DOHH2 (cell line): ENCODE data around the gene MED31.
A peak's percentile ranks its signal among the peaks of the same experiment; 100 is the strongest.

Experiments
- H3F3A ChIP-seq: fragments of 200-600 bp; sonication (generic), shearing (Covaris generic); 2 replicates; pipeline ENCODE4 v1.6.0; 2016; ENCODE audit warnings: antibody characterized with exemption, mild to moderate bottlenecking; ENCODE audit not compliant: control insufficient read depth, insufficient read depth
- H3K27ac ChIP-seq: fragments of 200-600 bp; sonication (generic); 2 replicates; pipeline ENCODE4 v1.5.1; 2014; ENCODE audit warnings: low read depth, mild to moderate bottlenecking, low read length, moderate library complexity
- H3K27me3 ChIP-seq: fragments of 200-600 bp; sonication (generic); 2 replicates; pipeline ENCODE4 v1.6.1; 2014; ENCODE audit warnings: mild to moderate bottlenecking, low read length, mixed read lengths; ENCODE audit not compliant: control insufficient read depth
- H3K36me3 ChIP-seq: fragments of 200-600 bp; sonication (generic); 2 replicates; pipeline ENCODE4 v1.6.1; 2014; ENCODE audit warnings: mild to moderate bottlenecking, low read length, moderate library complexity, mixed read lengths; ENCODE audit not compliant: control insufficient read depth
- H3K4me1 ChIP-seq: fragments of 200-600 bp; sonication (generic); 2 replicates; pipeline ENCODE4 v1.6.1; 2014; ENCODE audit warnings: mild to moderate bottlenecking, low read length, mixed read lengths; ENCODE audit not compliant: control insufficient read depth
- H3K4me2 ChIP-seq: fragments of 200-600 bp; sonication (generic); 2 replicates; pipeline ENCODE4 v1.6.0; 2014; ENCODE audit warnings: mild to moderate bottlenecking, low read length, moderate library complexity
- H3K4me3 ChIP-seq: fragments of 200-600 bp; sonication (generic); 2 replicates; pipeline ENCODE4 v1.5.1; 2014; ENCODE audit warnings: mild to moderate bottlenecking, low read length, mixed read lengths
- H3K79me2 ChIP-seq: fragments of 200-600 bp; sonication (generic); 2 replicates; pipeline ENCODE4 v1.6.1; 2014; ENCODE audit warnings: mild to moderate bottlenecking, low read length, mixed read lengths; ENCODE audit not compliant: control insufficient read depth
- H3K9me2 ChIP-seq: fragments of 200-600 bp; sonication (generic); replicated peaks from 2 replicates; pipeline ENCODE4 v1.6.1; 2014; ENCODE audit warnings: mild to moderate bottlenecking, low read length, mixed read lengths; ENCODE audit not compliant: control insufficient read depth
- H3K9me3 ChIP-seq: fragments of 200-600 bp; sonication (generic); 2 replicates; pipeline ENCODE4 v1.6.1; 2014; ENCODE audit warnings: antibody characterized with exemption, low read length, mixed read lengths; ENCODE audit not compliant: control insufficient read depth, insufficient read depth
- H4K20me1 ChIP-seq: fragments of 200-600 bp; sonication (generic); 2 replicates; pipeline ENCODE4 v1.6.0; 2014; ENCODE audit warnings: low read depth, mild to moderate bottlenecking, antibody characterized with exemption, low read length, moderate library complexity; ENCODE audit not compliant: control insufficient read depth, insufficient read depth
- EZH2phosphoT487 ChIP-seq: fragments of 200-600 bp; sonication (generic); IDR thresholded peaks from 2 replicates; pipeline ENCODE4 v1.6.1; 2017; ENCODE audit warnings: borderline replicate concordance, mild to moderate bottlenecking, antibody characterized with exemption, low read length, moderate library complexity, mixed read lengths
- TF ChIP-seq, protein P1 (sequence below): fragments of 200-600 bp; sonication (generic); IDR thresholded peaks from one replicate; pipeline ENCODE4 v1.5.1; 2014; ENCODE audit warnings: antibody characterized with exemption, mild to moderate bottlenecking, low read depth, low read length; ENCODE audit not compliant: poor library complexity, severe bottlenecking

Gene MED31

DNA sequence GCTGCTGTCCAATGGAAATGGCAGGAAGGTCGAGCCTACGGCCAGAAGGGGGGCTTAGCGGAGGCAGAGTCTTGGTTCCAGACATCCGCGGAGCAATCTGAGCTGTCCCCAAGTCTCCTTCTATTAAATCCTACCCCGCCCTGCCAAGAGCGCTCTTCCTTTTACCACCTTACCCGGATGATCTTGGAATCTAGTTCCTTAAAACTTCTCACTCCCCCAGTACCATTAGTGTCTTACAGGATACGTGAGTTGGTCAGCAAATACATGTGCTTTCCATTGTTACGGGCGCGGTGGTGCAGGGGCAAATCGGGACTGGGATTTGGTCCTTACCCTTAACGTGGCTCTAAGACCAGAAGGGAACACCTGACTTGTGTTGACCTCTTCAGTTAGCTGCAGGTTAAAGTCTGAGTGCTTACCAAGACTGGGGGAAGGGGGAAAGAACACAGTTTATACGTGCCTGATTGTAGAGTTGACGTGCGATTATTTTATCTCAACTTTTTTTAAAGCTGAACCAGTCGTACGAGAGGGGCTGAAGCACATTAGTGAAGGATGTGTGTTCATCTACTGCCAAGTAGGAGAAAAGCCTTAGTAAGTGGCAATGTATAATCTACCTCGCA is 10.1 kb downstream of the MED31 start:
- H3K27me3 ChIP-seq, result no peaks in the 10 kb centered on the region
- no peaks in the 10 kb centered on the region for H3K9me2 ChIP-seq
- peaks cover 83% of the 10 kb centered on the region for H3K79me2 ChIP-seq
- H3K9me3 ChIP-seq, result no peaks in the 10 kb centered on the region
- H3K27ac ChIP-seq, result peak overlapping the region; percentile 77
- peaks cover 12% of the 10 kb centered on the region; the same call in 1 of the 2 replicates for H3F3A ChIP-seq
- peaks cover 10% of the 10 kb centered on the region; the same call in 1 of the 2 replicates for H4K20me1 ChIP-seq
- peak overlapping the region; percentile 98 for H3K4me3 ChIP-seq
- TF ChIP-seq EZH2phosphoT487, result no peak
- TF ChIP-seq, protein P1, sequence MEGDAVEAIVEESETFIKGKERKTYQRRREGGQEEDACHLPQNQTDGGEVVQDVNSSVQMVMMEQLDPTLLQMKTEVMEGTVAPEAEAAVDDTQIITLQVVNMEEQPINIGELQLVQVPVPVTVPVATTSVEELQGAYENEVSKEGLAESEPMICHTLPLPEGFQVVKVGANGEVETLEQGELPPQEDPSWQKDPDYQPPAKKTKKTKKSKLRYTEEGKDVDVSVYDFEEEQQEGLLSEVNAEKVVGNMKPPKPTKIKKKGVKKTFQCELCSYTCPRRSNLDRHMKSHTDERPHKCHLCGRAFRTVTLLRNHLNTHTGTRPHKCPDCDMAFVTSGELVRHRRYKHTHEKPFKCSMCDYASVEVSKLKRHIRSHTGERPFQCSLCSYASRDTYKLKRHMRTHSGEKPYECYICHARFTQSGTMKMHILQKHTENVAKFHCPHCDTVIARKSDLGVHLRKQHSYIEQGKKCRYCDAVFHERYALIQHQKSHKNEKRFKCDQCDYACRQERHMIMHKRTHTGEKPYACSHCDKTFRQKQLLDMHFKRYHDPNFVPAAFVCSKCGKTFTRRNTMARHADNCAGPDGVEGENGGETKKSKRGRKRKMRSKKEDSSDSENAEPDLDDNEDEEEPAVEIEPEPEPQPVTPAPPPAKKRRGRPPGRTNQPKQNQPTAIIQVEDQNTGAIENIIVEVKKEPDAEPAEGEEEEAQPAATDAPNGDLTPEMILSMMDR, result no peak
- peak overlapping the region; percentile 91 for H3K4me2 ChIP-seq
- peaks cover 30% of the 10 kb centered on the region for H3K4me1 ChIP-seq
- peaks cover 54% of the 10 kb centered on the region for H3K36me3 ChIP-seq

- Histone ChIP-seq H3K4me3 (peak within 1 kb of the TSS; percentile 98), H3K36me3 (peaks cover 47% of the 10 kb centered on the region), H3K79me2 (peaks cover 76% of the 10 kb centered on the region), H3F3A (peaks cover 12% of the 10 kb centered on the region; the same call in 1 of the 2 replicates), H3K4me2 (peak within 1 kb of the TSS; percentile 91), H3K27me3 (no peaks in the 10 kb centered on the region), H4K20me1 (peaks cover 10% of the 10 kb centered on the region; the same call in 1 of the 2 replicates), H3K27ac (peak within 1 kb of the TSS; percentile 77), H3K9me2 (no peaks in the 10 kb centered on the region), H3K9me3 (no peaks in the 10 kb centered on the region), H3K4me1 (peaks cover 30% of the 10 kb centered on the region)
- TF ChIP-seq EZH2phosphoT487, result no peak
- TF ChIP-seq, protein P1, result no peak
These were observed 10.7 kb downstream of the MED31 start, which contains the start of the genes KIAA0753 and TXNDC17 for GRCh38 chr17:6640536-6641246. Gene KIAA0753 (minus strand): TSS chr17:6640711. CDS start chr17:6635103, 5,608 bp downstream. Gene TXNDC17 (plus strand): TSS chr17:6641060. CDS start chr17:6641083, 23 bp downstream.

- Histone ChIP-seq H3K4me3 (peak overlapping the region; percentile 98), H3K27me3 (no peaks in the 10 kb centered on the region), H3K9me2 (no peaks in the 10 kb centered on the region), H3K27ac (peak overlapping the region; percentile 77), H3F3A (peaks cover 12% of the 10 kb centered on the region; the same call in 1 of the 2 replicates), H3K79me2 (peaks cover 69% of the 10 kb centered on the region), H3K9me3 (no peaks in the 10 kb centered on the region), H3K4me1 (peaks cover 30% of the 10 kb centered on the region), H3K36me3 (peaks cover 41% of the 10 kb centered on the region), H4K20me1 (peaks cover 10% of the 10 kb centered on the region; the same call in 1 of the 2 replicates), H3K4me2 (peak overlapping the region; percentile 91)
- TF ChIP-seq EZH2phosphoT487, result no peak
- TF ChIP-seq, protein P1, result no peak
These were observed 11.5 kb downstream of the MED31 start for GRCh38 chr17:6639586-6640535.
